BJ (cell line): Measurements from ENCODE around the gene SOX2. TPM values are rescaled to one million over a fixed set of nuclear protein-coding genes. Genes with fewer than 3 reads are reported as not detected.

ENCODE experiments used
- CTCF ChIA-PET: fragments of 350-600 bp; formaldehyde crosslinking; extraction: SDS; loops from one replicate; lab custom pipeline; 2021; ENCODE audit warnings: antibody characterized with exemption, inconsistent platforms; lab: Yijun Ruan, JAX
- POLR2A ChIA-PET: fragments of 300-600 bp; sonication (Branson Sonifier 250); formaldehyde crosslinking; extraction: SDS; loops from one replicate; lab custom pipeline; 2021; ENCODE audit warnings: antibody characterized with exemption; lab: Charles Lee
- DNase-seq: peaks from one replicate; pipeline ENCODE4 v3.0.0-alpha.2; 2011; ENCODE audit warnings: low read depth
- H3K27me3 ChIP-seq: 2 replicates; pipeline ENCODE4 v1.6.0; 2011; ENCODE audit warnings: low read length; ENCODE audit not compliant: control insufficient read depth, insufficient read depth
- H3K36me3 ChIP-seq: 2 replicates; pipeline ENCODE4 v1.5.1; 2011; ENCODE audit warnings: low read length; ENCODE audit not compliant: control insufficient read depth, insufficient read depth
- H3K4me3 ChIP-seq: 2 replicates; pipeline ENCODE4 v1.5.1; 2011; ENCODE audit warnings: low read depth, mild to moderate bottlenecking, control low read depth, low read length
- polyA plus RNA-seq: library from polyadenylated mRNA; depleted of rRNA; stranded (reverse); fragments of >200 nt; gene quantifications from 2 replicates; pipeline ENCODE4 v1.2.3, GENCODE V29; 2011
- TF ChIP-seq, protein P1 (sequence below): IDR thresholded peaks from 2 replicates; pipeline ENCODE4 v1.5.1; 2011; ENCODE audit warnings: low read depth, mild to moderate bottlenecking, control low read depth, inconsistent platforms, low read length, moderate library complexity; ENCODE audit not compliant: insufficient read depth

Gene SOX2
- polyA plus RNA-seq, 1 experiment: not detected

GRCh38 chr3:181716966-181717365, 5.2 kb downstream of the SOX2 start:
- no peaks in the 10 kb centered on the region for H3K36me3 ChIP-seq
- POLR2A ChIA-PET: no interaction called here
- no peak overlapping the region for H3K4me3 ChIP-seq
- CTCF ChIA-PET: interaction anchor here (2.4 kb wide), 1 partner anchor 16 kb away, joined by 13 read pairs; no protein-coding TSS in a partner anchor
- peaks cover 29% of the 10 kb centered on the region for H3K27me3 ChIP-seq
- DNase-seq: no peak
- TF ChIP-seq, protein P1, sequence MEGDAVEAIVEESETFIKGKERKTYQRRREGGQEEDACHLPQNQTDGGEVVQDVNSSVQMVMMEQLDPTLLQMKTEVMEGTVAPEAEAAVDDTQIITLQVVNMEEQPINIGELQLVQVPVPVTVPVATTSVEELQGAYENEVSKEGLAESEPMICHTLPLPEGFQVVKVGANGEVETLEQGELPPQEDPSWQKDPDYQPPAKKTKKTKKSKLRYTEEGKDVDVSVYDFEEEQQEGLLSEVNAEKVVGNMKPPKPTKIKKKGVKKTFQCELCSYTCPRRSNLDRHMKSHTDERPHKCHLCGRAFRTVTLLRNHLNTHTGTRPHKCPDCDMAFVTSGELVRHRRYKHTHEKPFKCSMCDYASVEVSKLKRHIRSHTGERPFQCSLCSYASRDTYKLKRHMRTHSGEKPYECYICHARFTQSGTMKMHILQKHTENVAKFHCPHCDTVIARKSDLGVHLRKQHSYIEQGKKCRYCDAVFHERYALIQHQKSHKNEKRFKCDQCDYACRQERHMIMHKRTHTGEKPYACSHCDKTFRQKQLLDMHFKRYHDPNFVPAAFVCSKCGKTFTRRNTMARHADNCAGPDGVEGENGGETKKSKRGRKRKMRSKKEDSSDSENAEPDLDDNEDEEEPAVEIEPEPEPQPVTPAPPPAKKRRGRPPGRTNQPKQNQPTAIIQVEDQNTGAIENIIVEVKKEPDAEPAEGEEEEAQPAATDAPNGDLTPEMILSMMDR: no peak

GRCh38 chr3:181717549-181718171, 5.9 kb downstream of the SOX2 start:
- TF ChIP-seq, protein P1: no peak
- DNase-seq: no peak
- Histone ChIP-seq H3K27me3 (peaks cover 28% of the 10 kb centered on the region), H3K4me3 (no peak overlapping the region), H3K36me3 (no peaks in the 10 kb centered on the region)
- CTCF ChIA-PET: interaction anchor here (0.6 to 2.4 kb wide), 2 partner anchors 17 to 18 kb away, joined by 3 to 13 read pairs; no protein-coding TSS in a partner anchor
- POLR2A ChIA-PET: no interaction called here

DNA sequence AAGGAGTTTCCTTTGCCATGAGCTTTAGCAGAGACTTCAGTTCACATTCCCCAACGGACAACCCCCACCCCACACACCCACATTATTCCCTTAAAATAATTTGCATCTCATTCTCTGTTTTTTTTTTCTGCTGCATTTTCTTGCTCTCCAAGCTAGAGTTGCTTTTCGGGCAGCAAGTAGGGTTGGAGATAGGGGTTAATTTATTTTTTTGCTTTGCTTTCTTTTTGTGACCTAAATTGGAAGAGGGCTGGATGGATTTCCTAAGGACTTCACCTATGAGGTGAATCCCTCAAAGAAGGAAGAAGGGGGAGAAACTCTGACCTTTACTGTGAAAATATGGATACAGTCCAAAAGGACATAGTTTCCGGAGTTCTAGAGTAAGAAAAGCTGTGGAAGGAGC, 6.6 kb downstream of the SOX2 start:
- ChIA-PET POLR2A (no interaction called here), CTCF (interaction anchor here (0.6 to 2.4 kb wide), 3 partner anchors 18 to 965 kb away, joined by 3 to 13 read pairs (median 3); no protein-coding TSS in a partner anchor)
- Histone ChIP-seq H3K4me3 (no peak overlapping the region), H3K27me3 (peaks cover 26% of the 10 kb centered on the region), H3K36me3 (no peaks in the 10 kb centered on the region)
- TF ChIP-seq, protein P1: no peak
- DNase-seq: no peak

DNA sequence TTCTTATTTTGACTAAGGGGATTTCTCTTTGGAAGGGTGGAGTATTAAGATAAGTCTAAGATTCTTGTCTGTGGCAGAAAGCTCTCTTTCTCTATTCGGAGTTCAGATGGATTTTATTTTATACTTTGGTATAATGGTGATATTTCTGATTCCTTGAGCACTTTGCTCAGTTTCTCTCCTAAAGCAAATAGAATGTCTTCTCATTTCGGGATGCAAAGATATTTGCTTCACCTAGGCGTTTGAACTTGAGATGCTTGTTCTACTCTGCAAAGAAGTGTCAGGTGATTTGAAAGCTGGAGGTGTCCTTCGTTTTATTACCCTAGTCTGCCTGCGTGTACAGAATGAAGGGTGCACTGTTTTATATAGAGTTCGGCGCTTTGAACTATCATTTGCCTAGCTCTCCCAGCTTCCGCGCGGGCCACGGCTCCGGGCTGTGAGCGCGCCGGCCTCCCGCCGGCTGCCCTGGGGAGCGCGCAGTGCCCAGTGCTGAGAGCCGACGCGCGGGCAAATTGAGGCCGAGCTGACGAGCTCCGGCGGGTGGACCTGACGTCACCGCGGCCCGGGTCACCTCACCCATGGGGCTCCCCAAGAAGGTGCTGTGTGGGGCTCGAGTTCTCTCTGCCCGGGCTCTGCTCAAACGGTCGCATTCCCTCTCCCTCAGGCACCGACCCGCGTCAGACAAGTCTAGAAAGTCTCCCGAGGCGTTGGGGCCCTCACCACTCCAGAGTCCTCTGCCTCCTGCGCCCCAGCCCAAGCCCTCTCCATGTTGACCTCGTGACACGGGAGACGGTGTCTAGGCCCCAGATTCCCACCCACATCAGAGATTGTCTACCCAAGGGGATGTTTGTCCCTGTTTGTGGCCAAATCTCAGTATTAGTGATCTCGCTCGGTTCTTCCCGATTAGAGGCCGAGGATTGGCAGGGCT, 7.5 kb downstream of the SOX2 start:
- Histone ChIP-seq H3K36me3 (no peaks in the 10 kb centered on the region), H3K27me3 (peaks cover 34% of the 10 kb centered on the region), H3K4me3 (no peak overlapping the region)
- ChIA-PET CTCF (interaction anchor here (1.1 to 2.4 kb wide), 2 partner anchors 18 to 964 kb away, joined by 3 to 13 read pairs; no protein-coding TSS in a partner anchor), POLR2A (no interaction called here)
- TF ChIP-seq, protein P1: no peak
- DNase-seq: no peak
